NT2/D1 (cell line): ENCODE data around the gene EWSR1.
"Not testable (repeated sequence)": the region's sequence is repeated elsewhere in the genome, so short reads cannot be mapped to it uniquely, and the experiment has no call there.

ENCODE experiments used
- DNase-seq: peaks from one replicate; pipeline ENCODE4 v3.0.0-alpha.2; 2011; ENCODE audit warnings: low read depth, low spot score
- H3K27me3 ChIP-seq: 2 replicates; pipeline ENCODE4 v1.6.0; 2011; ENCODE audit warnings: mild to moderate bottlenecking; ENCODE audit not compliant: insufficient read length, insufficient read depth
- H3K36me3 ChIP-seq: 2 replicates; pipeline ENCODE4 v1.6.1; 2011; ENCODE audit warnings: mild to moderate bottlenecking, low read length, mixed read lengths; ENCODE audit not compliant: insufficient read depth, insufficient read length
- H3K4me1 ChIP-seq: 2 replicates; pipeline ENCODE4 v1.5.1; 2011; ENCODE audit not compliant: insufficient read depth, insufficient read length
- H3K4me3 ChIP-seq: 2 replicates; pipeline ENCODE4 v1.5.1; 2011; ENCODE audit warnings: low read depth; ENCODE audit not compliant: insufficient read length
- H3K9ac ChIP-seq: 2 replicates; pipeline ENCODE4 v1.6.0; 2011; ENCODE audit warnings: low read depth; ENCODE audit not compliant: insufficient read length
- H3K9me3 ChIP-seq: 2 replicates; pipeline ENCODE4 v1.5.1; 2011; ENCODE audit warnings: mild to moderate bottlenecking, low read length; ENCODE audit not compliant: insufficient read depth
- SUZ12 ChIP-seq: IDR thresholded peaks from 2 replicates; pipeline ENCODE4 v1.6.1; 2011; ENCODE audit not compliant: insufficient read length, insufficient read depth; ENCODE audit errors: extremely low read depth
- YY1 ChIP-seq: IDR thresholded peaks from 2 replicates; pipeline ENCODE4 v1.6.1; 2011; ENCODE audit not compliant: insufficient read length, insufficient read depth
- ZNF274 ChIP-seq: IDR thresholded peaks from 2 replicates; pipeline ENCODE4 v1.6.1; 2011; ENCODE audit warnings: mild to moderate bottlenecking, low read depth, low read length

The EWSR1 gene

GRCh38 chr22:29267858-29268510 is at the start of gene EWSR1, which contains the start of gene RHBDD3:
Gene EWSR1 (plus strand): TSS chr22:29268268. CDS start chr22:29268337, 69 bp downstream.
Gene RHBDD3 (minus strand): TSS chr22:29267981. CDS start chr22:29265626, 2,355 bp downstream.
- H3K4me3 ChIP-seq = peak within 1 kb of the TSS; percentile 90
- H3K9ac ChIP-seq = peak within 1 kb of the TSS; percentile 98
- H3K4me1 ChIP-seq = peaks cover 16% of the 10 kb centered on the region
- H3K27me3 ChIP-seq = no peaks in the 10 kb centered on the region
- H3K36me3 ChIP-seq = peaks cover 76% of the 10 kb centered on the region
- H3K9me3 ChIP-seq = no peaks in the 10 kb centered on the region
- TF ChIP-seq SUZ12 (no peak), YY1 (peak; percentile 72)
- peak; percentile 80 for DNase-seq

- DNase-seq = no peak
- Histone ChIP-seq H3K36me3 (no peaks in the 10 kb centered on the region), H3K27me3 (no peaks in the 10 kb centered on the region), H3K9ac (no peak overlapping the region), H3K4me3 (no peak overlapping the region), H3K4me1 (peaks cover 18% of the 10 kb centered on the region), H3K9me3 (no peaks in the 10 kb centered on the region)
- no peak for TF ChIP-seq ZNF274
- TF ChIP-seq SUZ12 = no peak
- no peak for TF ChIP-seq YY1
These were observed 49.2 kb upstream of the EWSR1 start for GRCh38 chr22:29218758-29219408.

- not testable (repeated sequence) for DNase-seq, H3K27me3 ChIP-seq, H3K36me3 ChIP-seq, H3K9ac ChIP-seq, H3K4me3 ChIP-seq, H3K9me3 ChIP-seq
- peaks cover 17% of the 10 kb centered on the region for H3K4me1 ChIP-seq
These were observed 48.7 kb upstream of the EWSR1 start for GRCh38 chr22:29219409-29219782.

GRCh38 chr22:29219881-29220670 is 48.0 kb upstream of the EWSR1 start:
- DNase-seq = no peak
- Histone ChIP-seq H3K4me1 (peaks cover 13% of the 10 kb centered on the region), H3K9ac (peak overlapping the region; percentile 64), H3K36me3 (no peaks in the 10 kb centered on the region), H3K4me3 (no peak overlapping the region), H3K27me3 (no peaks in the 10 kb centered on the region), H3K9me3 (no peaks in the 10 kb centered on the region)
- peak; percentile 29 for TF ChIP-seq YY1
- no peak for TF ChIP-seq SUZ12

- H3K4me1 ChIP-seq = peaks cover 12% of the 10 kb centered on the region
- H3K9me3 ChIP-seq = no peaks in the 10 kb centered on the region
- H3K36me3 ChIP-seq = no peaks in the 10 kb centered on the region
- H3K4me3 ChIP-seq = no peak overlapping the region
- no peak for TF ChIP-seq SUZ12
- no peak for TF ChIP-seq ZNF274
- TF ChIP-seq YY1 = no peak
- H3K9ac ChIP-seq = no peak overlapping the region
- H3K27me3 ChIP-seq = no peaks in the 10 kb centered on the region
- DNase-seq = no peak
These were observed 43.8 kb upstream of the EWSR1 start for GRCh38 chr22:29224121-29224858.

- H3K4me1 ChIP-seq = peaks cover 11% of the 10 kb centered on the region
- no peak for DNase-seq
- H3K36me3 ChIP-seq = no peaks in the 10 kb centered on the region
- no peaks in the 10 kb centered on the region for H3K9me3 ChIP-seq
- H3K27me3 ChIP-seq = no peaks in the 10 kb centered on the region
- no peak overlapping the region for H3K4me3 ChIP-seq
- H3K9ac ChIP-seq = no peak overlapping the region
- TF ChIP-seq ZNF274 = no peak
- TF ChIP-seq SUZ12 = no peak
- TF ChIP-seq YY1 = no peak
These were observed 43.1 kb upstream of the EWSR1 start for GRCh38 chr22:29224859-29225410.
